ENCODE measurements around the gene DPP4. TPM values are rescaled to one million over a fixed set of nuclear protein-coding genes. Genes with fewer than 3 reads are reported as not detected.

DPP4 gene
- total and polyA plus RNA-seq, 3 experiments from 2014 or later: 14.6 to 71.7 (median 15.4) TPM

- H3K4me3 ChIP-seq (ENCODE audit: low read length): no peak overlapping the region
- Mint-ChIP-seq H3K27ac (peak overlapping the region in 4 of 8 donors; percentile 1 to 79 (median 38)), H3K36me3 (no peaks in the 10 kb centered on the region), H3K4me1 (peaks cover 0 to 31% (median 28%) of the 10 kb centered on the region in 3 donors), H3K4me3 (peak overlapping the region in 1 of 7 donors; percentile 2), H3K9me3 (no peaks in the 10 kb centered on the region), H3K27me3 (peaks cover 5 to 12% of the 10 kb centered on the region in 2 donors)
- H3K27me3 ChIP-seq (ENCODE audit: insufficient read depth, low read length, poor library complexity, severe bottlenecking): no peaks in the 10 kb centered on the region
- no peak overlapping the region for H3K27ac ChIP-seq (ENCODE audit: low read depth, low read length)
- no peaks in the 10 kb centered on the region for H3K4me1 ChIP-seq (ENCODE audit: insufficient read depth, low read length)
- DNase-seq: no peak
- ChIA-PET POLR2A (no interaction called here), CTCF (no interaction called here)
- H3K9me3 ChIP-seq (ENCODE audit: low read length): no peaks in the 10 kb centered on the region
- no peaks in the 10 kb centered on the region for H3K36me3 ChIP-seq (ENCODE audit: insufficient read depth, low read length)
These were observed 131.0 kb downstream of the DPP4 start for GRCh38 chr2:161943011-161943410.

Other genes starting within 250 kb of the DPP4 start
- gene GCG, start 78.0 kb upstream of the DPP4 start, total RNA-seq: not detected
- not detected for gene GCG, start 78.0 kb upstream of the DPP4 start, polyA plus RNA-seq
- not detected for gene FAP, start 169.2 kb upstream of the DPP4 start, total RNA-seq
- gene FAP, start 169.2 kb upstream of the DPP4 start, polyA plus RNA-seq: not detected
- 10 to 100 TPM; 16.8 to 17.9 TPM for gene IFIH1, start 244.5 kb upstream of the DPP4 start, total RNA-seq
- 19.7 TPM for gene IFIH1, start 244.5 kb upstream of the DPP4 start, polyA plus RNA-seq